ENCODE data around the gene CPLANE2.

CPLANE2 gene

GRCh38 chr1:16256478-16256877, 19.5 kb upstream of the CPLANE2 start:
- Histone ChIP-seq H3K36me3 (ENCODE audit: low read depth) (peaks cover 35% of the 10 kb centered on the region), H3K4me1 (ENCODE audit: insufficient read depth, poor library complexity, severe bottlenecking) (peaks cover 5% of the 10 kb centered on the region), H3K27ac (ENCODE audit: poor library complexity, severe bottlenecking) (no peak overlapping the region), H3K27me3 (ENCODE audit: insufficient read depth, poor library complexity, severe bottlenecking) (no peaks in the 10 kb centered on the region), H3K4me3 (ENCODE audit: severe bottlenecking) (no peak overlapping the region), H3K9me3 (ENCODE audit: severe bottlenecking) (no peaks in the 10 kb centered on the region)
- no peak for TF ChIP-seq CTCF (IDR thresholded peaks at IDR 0.05; ENCODE audit: poor library complexity, severe bottlenecking)
- DNase-seq (ENCODE audit: low spot score) (no peak), ATAC-seq (ENCODE audit: low read depth) (no peak)

GRCh38 chr1:16254263-16254928, 17.4 kb upstream of the CPLANE2 start:
- H3K27me3 ChIP-seq (ENCODE audit: insufficient read depth, poor library complexity, severe bottlenecking): no peaks in the 10 kb centered on the region
- H3K4me1 ChIP-seq (ENCODE audit: insufficient read depth, poor library complexity, severe bottlenecking): peaks cover 2% of the 10 kb centered on the region
- peaks cover 38% of the 10 kb centered on the region for H3K36me3 ChIP-seq (ENCODE audit: low read depth)
- no peak for TF ChIP-seq CTCF (IDR thresholded peaks at IDR 0.05; ENCODE audit: poor library complexity, severe bottlenecking)
- ATAC-seq (ENCODE audit: low read depth) (no peak), DNase-seq (ENCODE audit: low spot score) (no peak)
- no peak overlapping the region for H3K4me3 ChIP-seq (ENCODE audit: severe bottlenecking)
- no peak overlapping the region for H3K27ac ChIP-seq (ENCODE audit: poor library complexity, severe bottlenecking)
- no peaks in the 10 kb centered on the region for H3K9me3 ChIP-seq (ENCODE audit: severe bottlenecking)

GRCh38 chr1:16253332-16253922, 16.4 kb upstream of the CPLANE2 start:
- peaks cover 38% of the 10 kb centered on the region for H3K36me3 ChIP-seq (ENCODE audit: low read depth)
- DNase-seq (ENCODE audit: low spot score) (no peak), ATAC-seq (ENCODE audit: low read depth) (no peak)
- no peak overlapping the region for H3K4me3 ChIP-seq (ENCODE audit: severe bottlenecking)
- H3K9me3 ChIP-seq (ENCODE audit: severe bottlenecking): no peaks in the 10 kb centered on the region
- TF ChIP-seq CTCF (IDR thresholded peaks at IDR 0.05; ENCODE audit: poor library complexity, severe bottlenecking): no peak
- peaks cover 11% of the 10 kb centered on the region for H3K4me1 ChIP-seq (ENCODE audit: insufficient read depth, poor library complexity, severe bottlenecking)
- no peak overlapping the region for H3K27ac ChIP-seq (ENCODE audit: poor library complexity, severe bottlenecking)
- no peaks in the 10 kb centered on the region for H3K27me3 ChIP-seq (ENCODE audit: insufficient read depth, poor library complexity, severe bottlenecking)

- Histone ChIP-seq H3K27me3 (ENCODE audit: insufficient read depth, poor library complexity, severe bottlenecking) (no peaks in the 10 kb centered on the region), H3K4me1 (ENCODE audit: insufficient read depth, poor library complexity, severe bottlenecking) (peaks cover 16% of the 10 kb centered on the region), H3K36me3 (ENCODE audit: low read depth) (peaks cover 38% of the 10 kb centered on the region), H3K27ac (ENCODE audit: poor library complexity, severe bottlenecking) (no peak overlapping the region), H3K9me3 (ENCODE audit: severe bottlenecking) (no peaks in the 10 kb centered on the region), H3K4me3 (ENCODE audit: severe bottlenecking) (no peak overlapping the region)
- DNase-seq (ENCODE audit: low spot score): no peak
- no peak for TF ChIP-seq CTCF (IDR thresholded peaks at IDR 0.05; ENCODE audit: poor library complexity, severe bottlenecking)
- ATAC-seq (ENCODE audit: low read depth): no peak
These were observed 15.9 kb upstream of the CPLANE2 start for GRCh38 chr1:16252912-16253311.

GRCh38 chr1:16251381-16251780, 14.4 kb upstream of the CPLANE2 start:
- Histone ChIP-seq H3K27me3 (ENCODE audit: insufficient read depth, poor library complexity, severe bottlenecking) (no peaks in the 10 kb centered on the region), H3K9me3 (ENCODE audit: severe bottlenecking) (no peaks in the 10 kb centered on the region), H3K4me1 (ENCODE audit: insufficient read depth, poor library complexity, severe bottlenecking) (peaks cover 16% of the 10 kb centered on the region), H3K4me3 (ENCODE audit: severe bottlenecking) (no peak overlapping the region), H3K27ac (ENCODE audit: poor library complexity, severe bottlenecking) (no peak overlapping the region), H3K36me3 (ENCODE audit: low read depth) (peaks cover 36% of the 10 kb centered on the region)
- ATAC-seq (ENCODE audit: low read depth) (no peak), DNase-seq (ENCODE audit: low spot score) (no peak)
- TF ChIP-seq CTCF (IDR thresholded peaks at IDR 0.05; ENCODE audit: poor library complexity, severe bottlenecking): no peak
